HepG2 (cell line): Measurements from ENCODE around the gene TSEN34. TPM values are rescaled to one million over a fixed set of nuclear protein-coding genes. Genes with fewer than 3 reads are reported as not detected.
A peak's percentile ranks its signal among the peaks of the same experiment; 100 is the strongest.

Experiments used
- AGO2 ChIP-seq: fragments of 200-400 bp; formaldehyde crosslinking; optimal IDR thresholded peaks from 2 replicates; pipeline ENCODE3; 2017; ENCODE audit warnings: mild to moderate bottlenecking, low read depth, low read length, moderate library complexity
- AKAP8 ChIP-seq: sonication (generic); formaldehyde crosslinking; IDR thresholded peaks from 2 replicates; pipeline ENCODE4 v1.5.1; 2020; ENCODE audit warnings: mild to moderate bottlenecking, missing genetic modification reagents
- AKNA ChIP-seq: sonication (generic); formaldehyde crosslinking; IDR thresholded peaks from 2 replicates; pipeline ENCODE4 v1.4.0; 2020; ENCODE audit warnings: missing genetic modification reagents, borderline replicate concordance
- ARNT2 ChIP-seq: sonication (generic); formaldehyde crosslinking; IDR thresholded peaks from 2 replicates; pipeline ENCODE4 v1.8.0; 2022; ENCODE audit warnings: mild to moderate bottlenecking, low read depth, missing genetic modification reagents, moderate library complexity
- ASH2L ChIP-seq: fragments of 300-600, 200-600 bp; sonication (generic); IDR thresholded peaks from 2 replicates; pipeline ENCODE4 v1.7.0; 2017; ENCODE audit warnings: low read depth, mild to moderate bottlenecking, moderate library complexity, mixed read lengths, low read length; ENCODE audit not compliant: insufficient read length
- ATF3 ChIP-seq: sonication (generic); formaldehyde crosslinking; IDR thresholded peaks from 2 replicates; pipeline ENCODE4 v1.4.0; 2020; ENCODE audit warnings: missing genetic modification reagents
- BRD4 ChIP-seq: sonication (generic); formaldehyde crosslinking; IDR thresholded peaks from 2 replicates; pipeline ENCODE4 v1.4.0; 2020; ENCODE audit warnings: missing genetic modification reagents
- CREBL2 ChIP-seq: sonication (generic); formaldehyde crosslinking; IDR thresholded peaks from 2 replicates; pipeline ENCODE4 v1.8.1; 2023; ENCODE audit warnings: missing genetic modification reagents, mild to moderate bottlenecking, borderline replicate concordance
- DNMT1 ChIP-seq: sonication (generic); formaldehyde crosslinking; IDR thresholded peaks from 2 replicates; pipeline ENCODE4 v1.5.1; 2020; ENCODE audit warnings: mild to moderate bottlenecking, missing genetic modification reagents
- DR1 ChIP-seq: sonication (generic); formaldehyde crosslinking; IDR thresholded peaks from 2 replicates; pipeline ENCODE4 v1.8.0; 2021; ENCODE audit warnings: mild to moderate bottlenecking, missing genetic modification reagents, inconsistent platforms
- ERF ChIP-seq: IDR thresholded peaks from 2 replicates; pipeline ENCODE4 v1.6.1; 2018; ENCODE audit warnings: missing biosample characterization, missing genetic modification reagents
- ETV6 ChIP-seq: sonication (generic); formaldehyde crosslinking; conservative IDR thresholded peaks from 2 replicates; pipeline ENCODE4 v1.4.0; 2020; ENCODE audit warnings: missing genetic modification reagents
- GLI4 ChIP-seq: sonication (generic); formaldehyde crosslinking; IDR thresholded peaks from 2 replicates; pipeline ENCODE4 v1.5.1; 2020; ENCODE audit warnings: missing genetic modification reagents, mild to moderate bottlenecking, moderate library complexity, borderline replicate concordance
- HIVEP1 ChIP-seq: sonication (generic); formaldehyde crosslinking; IDR thresholded peaks from 2 replicates; pipeline ENCODE4 v1.4.0; 2020; ENCODE audit warnings: mild to moderate bottlenecking, missing genetic modification reagents
- HNRNPL ChIP-seq: fragments of 200-400 bp; formaldehyde crosslinking; IDR thresholded peaks from 2 replicates; pipeline ENCODE4 v1.6.1; 2017; ENCODE audit warnings: mild to moderate bottlenecking, low read depth, low read length
- HOXA9 ChIP-seq: sonication (generic); formaldehyde crosslinking; IDR thresholded peaks from 2 replicates; pipeline ENCODE4 v1.8.1; 2022; ENCODE audit warnings: missing genetic modification reagents, mild to moderate bottlenecking, moderate library complexity, borderline replicate concordance
- KDM2A ChIP-seq: sonication (generic); formaldehyde crosslinking; IDR thresholded peaks from 2 replicates; pipeline ENCODE4 v1.4.0; 2020; ENCODE audit warnings: low read depth, missing genetic modification reagents, borderline replicate concordance
- KLF12 ChIP-seq: sonication (generic); formaldehyde crosslinking; IDR thresholded peaks from 2 replicates; pipeline ENCODE4 v1.4.0; 2020; ENCODE audit warnings: missing genetic modification reagents, borderline replicate concordance
- MAFG ChIP-seq: sonication (generic); formaldehyde crosslinking; IDR thresholded peaks from 2 replicates; pipeline ENCODE4 v1.5.1; 2020; ENCODE audit warnings: mild to moderate bottlenecking, missing genetic modification reagents
- MTA1 ChIP-seq: sonication (generic); formaldehyde crosslinking; IDR thresholded peaks from 2 replicates; pipeline ENCODE4 v1.4.0; 2020; ENCODE audit warnings: missing genetic modification reagents, mild to moderate bottlenecking, borderline replicate concordance
- NBN ChIP-seq: fragments of 450-650 bp; conservative IDR thresholded peaks from 2 replicates; pipeline ENCODE4 v1.6.1; 2017
- NFYB ChIP-seq: sonication (generic); formaldehyde crosslinking; IDR thresholded peaks from 2 replicates; pipeline ENCODE4 v1.4.0; 2020; ENCODE audit warnings: missing genetic modification reagents
- NKX3-1 ChIP-seq: sonication (generic); formaldehyde crosslinking; IDR thresholded peaks from 2 replicates; pipeline ENCODE4 v1.5.0; 2020; ENCODE audit warnings: missing genetic modification reagents
- XRCC5 ChIP-seq: fragments of 200-400 bp; formaldehyde crosslinking; optimal IDR thresholded peaks from 2 replicates; pipeline ENCODE3; 2017; ENCODE audit warnings: mild to moderate bottlenecking, low read length
- ZNF224 ChIP-seq: sonication (generic); formaldehyde crosslinking; IDR thresholded peaks from 2 replicates; pipeline ENCODE4 v1.5.0; 2020; ENCODE audit warnings: mild to moderate bottlenecking, missing genetic modification reagents
- ZNF296 ChIP-seq: sonication (generic); formaldehyde crosslinking; conservative IDR thresholded peaks from 2 replicates; pipeline ENCODE4 v1.5.0; 2020; ENCODE audit warnings: mild to moderate bottlenecking, missing genetic modification reagents
- polyA plus RNA-seq, 8 experiments: library from polyadenylated mRNA; depleted of rRNA in 3 of 8; stranded (reverse) in 7 of 8; unstranded in 1 of 8; fragments of >200 nt; fragmentation: Illumina TruSeq in 4 of 8; extraction: Trizol in 4 of 8; gene quantifications; 2 replicates each; pipeline versions ENCODE4 v1.2.1 to v1.2.3, GENCODE V29; 2011 to 2016; ENCODE audit warnings: low read depth in 4 of 8, missing spikeins in 1 of 8, mixed read lengths in 1 of 8; ENCODE audit not compliant: insufficient read depth in 1 of 8
- total RNA-seq, 5 experiments: library from RNA; depleted of rRNA; stranded (reverse); fragments of >200 nt; fragmentation: Illumina TruSeq; extraction: Trizol; gene quantifications; 2 replicates each; pipeline ENCODE4 v1.2.3, GENCODE V29; 2016; ENCODE audit warnings: low read depth in 1 of 5

TSEN34 gene
- total and polyA plus RNA-seq, 2 of the 13 experiments (the other 11 are each of a cell fraction or from before 2014, with no cell fraction given), result 55.1 to 65.4 TPM

- TF ChIP-seq AKNA (CRISPR knock-in tag) (no peak), AGO2 (peak; percentile 98), DNMT1 (CRISPR knock-in tag) (no peak), BRD4 (CRISPR knock-in tag) (no peak), ASH2L (no peak), KLF12 (no peak), HOXA9 (no peak), GLI4 (no peak), ERF (CRISPR knock-in tag) (0 out of 2 replicates have a peak, but pooled peaks have one; percentile 14), XRCC5 (peak; percentile 20), ZNF296 (peak; percentile 86), ARNT2 (CRISPR knock-in tag) (0 out of 2 replicates have a peak, but pooled peaks have one; percentile 3), NBN (no peak), ATF3 (CRISPR knock-in tag) (no peak), NFYB (CRISPR knock-in tag) (no peak), NKX3-1 (CRISPR knock-in tag) (no peak), CREBL2 (CRISPR knock-in tag) (no peak), ZNF224 (CRISPR knock-in tag) (no peak), HIVEP1 (CRISPR knock-in tag) (no peak), KDM2A (CRISPR knock-in tag) (0 out of 2 replicates have a peak, but pooled peaks have one; percentile 15), ETV6 (CRISPR knock-in tag) (no peak), MTA1 (CRISPR knock-in tag) (0 out of 2 replicates have a peak, but pooled peaks have one; percentile 6), DR1 (CRISPR knock-in tag) (0 out of 2 replicates have a peak, but pooled peaks have one; percentile 38), AKAP8 (peak; percentile 93), HNRNPL (0 out of 2 replicates have a peak, but pooled peaks have one; percentile 27), MAFG (CRISPR knock-in tag) (no peak)
These were observed 18.1 kb downstream of the TSEN34 start (continued) for GRCh38 chr19:54209058-54209810.
